HG03103 (cell line): ENCODE results near the gene FOXI2.

Experiments
- ATAC-seq: cut with Tn5 transposase; IDR thresholded peaks from one replicate; pipeline ENCODE4 v1.9.1; 2021; ENCODE audit warnings: low read depth; ENCODE audit not compliant: unreplicated experiment

FOXI2 gene

DNA sequence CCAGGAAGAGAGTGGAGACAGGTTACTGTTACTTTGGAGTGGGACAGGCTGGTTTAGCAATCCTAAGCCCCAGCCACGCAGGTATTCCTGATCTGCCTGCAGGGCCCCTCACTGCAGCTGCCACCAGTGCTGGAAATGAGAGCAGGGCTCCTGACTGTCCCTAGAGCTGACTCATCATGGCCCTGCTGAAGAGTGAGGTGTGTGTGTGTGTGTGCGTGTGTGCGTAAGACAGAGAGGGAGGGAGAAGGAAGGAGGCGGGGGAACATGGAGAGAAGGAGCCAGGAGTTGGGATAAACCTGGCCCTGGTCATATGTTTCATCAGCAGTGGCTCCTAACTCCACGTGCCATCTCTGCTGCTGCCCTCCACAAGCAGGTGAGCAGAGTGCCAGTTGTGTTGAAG lies 3.6 kb downstream of the FOXI2 start:
- no peak for ATAC-seq

DNA sequence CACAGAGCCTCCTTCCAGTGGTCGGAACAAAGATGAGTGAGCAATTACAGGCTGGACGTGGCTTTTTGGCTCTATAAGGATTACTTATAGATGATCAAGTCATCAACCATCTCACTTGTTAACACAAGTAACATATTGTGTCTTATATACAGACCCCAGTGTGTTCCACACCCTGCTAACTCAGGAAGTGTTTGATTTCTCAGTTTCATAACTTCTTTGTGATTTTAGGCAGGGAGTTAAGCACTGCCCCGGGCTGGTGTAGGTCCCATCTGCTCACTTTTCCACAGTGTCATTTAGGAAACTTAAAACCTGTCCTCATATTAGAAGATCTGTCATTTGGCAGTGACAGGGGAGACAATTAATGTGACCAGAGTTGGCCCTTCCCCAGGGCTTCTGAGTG lies 6.2 kb downstream of the FOXI2 start:
- no peak for ATAC-seq

DNA sequence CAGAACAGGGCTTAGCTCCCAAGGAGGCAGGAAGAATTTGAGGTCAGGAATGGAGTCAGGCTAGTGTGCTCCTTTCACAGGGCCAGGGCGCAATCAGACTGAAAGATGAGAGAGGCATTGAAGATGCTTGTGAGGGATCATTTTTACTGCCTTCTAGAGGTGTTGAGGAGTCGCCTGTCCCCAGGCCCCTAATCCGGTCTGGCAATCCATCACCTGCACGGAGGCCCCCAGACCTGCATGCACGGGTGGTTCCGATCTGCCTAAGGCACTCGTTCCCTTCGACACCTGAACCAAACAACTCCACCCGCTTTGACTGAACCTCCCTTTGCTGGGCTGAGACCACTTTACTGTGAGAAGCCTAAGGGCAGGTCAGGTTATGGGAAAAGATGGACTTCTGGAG lies 8.0 kb downstream of the FOXI2 start:
- no peak for ATAC-seq

DNA sequence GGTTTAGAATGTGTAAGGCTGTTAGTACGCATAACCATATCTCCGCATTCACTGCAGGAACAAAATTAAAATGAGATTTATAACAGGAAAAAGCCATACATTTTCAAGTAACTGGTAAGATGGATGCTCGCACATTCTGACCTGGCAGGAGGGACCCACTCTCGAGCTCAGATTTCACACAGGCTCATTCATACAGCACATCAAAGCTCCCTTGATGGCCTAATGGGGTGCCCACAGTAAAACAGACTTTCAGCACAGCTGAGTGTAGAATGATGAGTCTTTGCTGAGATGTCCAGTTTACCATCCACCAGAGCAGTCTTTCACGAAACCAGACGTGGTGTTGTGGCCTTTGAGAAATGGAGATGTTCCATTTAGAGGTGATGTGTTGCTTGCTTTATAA lies 8.9 kb downstream of the FOXI2 start:
- ATAC-seq: no peak

DNA sequence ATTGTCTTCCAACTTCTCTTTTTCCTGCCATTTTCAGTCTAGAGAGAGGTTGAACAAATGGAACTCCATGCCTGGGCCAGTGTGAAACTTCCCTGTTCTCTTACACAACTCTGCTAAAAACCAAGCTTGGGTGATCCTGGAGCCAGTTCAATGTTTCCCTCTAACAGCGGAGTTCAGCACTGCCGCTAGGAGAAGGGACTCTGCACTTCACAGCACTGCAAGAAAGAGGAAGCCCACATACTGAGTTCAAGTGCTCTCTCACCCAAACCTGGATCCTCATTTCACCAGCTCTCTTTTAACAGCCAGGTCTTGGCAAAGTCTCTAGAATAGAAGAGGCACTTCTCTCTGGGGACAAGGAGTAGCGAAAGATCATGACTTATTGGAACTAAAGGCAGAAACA lies 18.8 kb downstream of the FOXI2 start:
- no peak for ATAC-seq

DNA sequence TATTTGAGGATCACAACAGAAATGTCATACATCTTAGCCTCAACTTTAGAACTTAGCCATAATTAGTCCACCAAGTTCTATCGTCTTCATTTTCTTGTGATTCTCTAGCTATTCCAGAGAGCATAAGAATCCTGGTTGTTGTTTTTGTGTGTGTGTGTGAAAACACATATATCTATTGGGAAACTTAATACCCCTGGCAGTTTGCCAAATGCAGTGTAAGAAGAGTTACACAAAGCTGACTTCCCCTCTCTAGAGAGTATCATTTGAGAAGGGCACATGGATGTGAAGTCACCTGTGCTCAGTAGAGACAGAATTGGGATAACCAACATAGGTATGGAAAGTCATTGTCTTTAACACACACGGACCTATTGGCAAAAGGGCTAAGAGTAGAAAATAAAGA lies 19.3 kb downstream of the FOXI2 start:
- ATAC-seq: no peak

DNA sequence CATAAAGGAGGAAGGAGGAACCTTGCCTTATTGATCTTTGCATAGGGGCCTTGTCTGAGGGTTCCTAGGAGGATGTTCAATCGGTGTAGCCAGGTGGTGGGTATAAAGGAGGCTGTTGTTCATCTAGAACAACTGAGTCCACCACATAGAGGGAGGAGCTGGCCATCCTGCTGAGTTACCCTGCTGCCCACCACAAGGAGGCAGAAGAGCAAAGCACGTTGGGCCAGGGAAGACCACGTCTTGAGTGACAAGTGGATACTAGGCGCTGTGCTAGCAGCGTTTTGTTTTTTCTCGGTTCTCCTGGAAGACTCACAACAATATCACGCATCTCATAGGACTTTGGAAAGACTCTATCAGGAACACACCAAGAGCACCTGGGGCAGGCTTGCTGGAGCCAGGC lies 20.0 kb downstream of the FOXI2 start:
- no peak for ATAC-seq

DNA sequence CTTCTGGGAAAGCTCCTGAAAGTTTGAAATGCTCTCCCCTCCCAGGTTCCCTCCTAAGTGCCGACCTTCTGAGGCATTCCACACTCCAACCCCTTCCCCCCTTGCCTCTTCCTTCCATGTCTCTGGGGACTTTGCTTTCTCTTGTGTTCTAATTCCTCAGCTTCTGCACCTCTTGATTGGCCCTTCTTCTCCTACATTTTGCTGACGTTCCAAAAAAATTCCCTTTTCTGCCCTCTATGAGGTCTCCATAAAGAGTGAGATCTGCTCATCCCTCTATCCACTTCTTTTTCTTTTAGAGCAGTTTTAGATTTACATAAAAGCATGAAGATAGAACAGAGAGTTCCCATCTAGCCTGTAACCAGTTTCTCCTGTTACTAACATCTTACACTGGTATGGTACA lies 22.3 kb downstream of the FOXI2 start:
- no peak for ATAC-seq

DNA sequence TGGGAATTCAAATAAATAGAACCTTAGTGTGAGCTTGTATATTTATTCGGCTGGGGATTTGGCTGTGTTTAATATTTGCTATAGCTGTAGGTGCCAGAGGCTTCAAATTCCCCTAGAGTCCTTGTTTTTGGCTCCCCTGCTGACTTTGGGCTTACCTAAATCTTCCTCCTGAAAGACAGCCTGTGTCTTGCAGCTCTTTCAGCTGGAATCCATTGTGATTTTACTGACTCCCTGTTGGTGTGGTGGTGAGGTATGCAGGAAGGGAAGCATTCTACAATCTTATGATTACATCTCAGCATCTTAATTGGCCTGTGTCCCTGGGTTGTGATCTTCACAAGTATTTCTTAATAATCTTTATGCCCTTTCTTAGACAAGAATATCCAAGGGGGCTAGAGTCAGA lies 25.9 kb downstream of the FOXI2 start:
- ATAC-seq: no peak

DNA sequence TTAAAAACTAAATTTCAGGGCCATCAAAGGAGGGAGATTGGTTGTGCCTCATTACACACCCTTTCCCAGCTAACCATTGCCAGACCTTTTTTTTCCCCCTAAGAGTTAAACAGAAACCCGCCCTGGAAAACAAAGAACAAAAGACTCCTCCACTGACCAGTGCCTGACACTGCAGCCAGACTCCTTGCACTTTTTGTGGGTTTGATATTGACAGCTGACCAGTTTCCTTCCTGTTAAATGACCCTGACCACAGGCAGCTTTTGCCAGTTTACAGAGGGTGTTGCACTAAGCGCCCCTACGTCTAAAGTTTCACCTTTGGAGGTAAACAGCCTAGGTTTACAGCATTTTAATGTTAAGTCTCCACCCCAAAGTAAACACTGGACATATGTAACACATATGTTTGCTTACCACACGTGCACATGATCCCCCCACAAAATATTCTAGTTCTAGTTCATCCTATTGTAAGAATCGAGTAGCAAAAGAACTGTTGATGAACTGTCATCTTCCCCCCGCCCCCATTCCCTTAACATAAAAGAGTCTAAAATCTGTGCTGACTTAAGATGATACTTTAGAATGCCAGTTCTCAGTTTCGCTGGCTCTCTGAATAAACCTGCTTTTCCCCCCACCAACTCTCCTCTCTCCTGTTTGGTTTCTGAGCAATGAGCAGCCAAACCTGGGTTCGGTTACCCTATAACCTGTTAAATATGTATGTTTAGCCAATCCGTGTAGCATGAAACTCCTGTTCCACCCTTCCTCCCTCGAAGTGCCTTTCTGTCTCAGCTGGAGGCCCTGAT lies 38.0 kb downstream of the FOXI2 start:
- no peak for ATAC-seq

DNA sequence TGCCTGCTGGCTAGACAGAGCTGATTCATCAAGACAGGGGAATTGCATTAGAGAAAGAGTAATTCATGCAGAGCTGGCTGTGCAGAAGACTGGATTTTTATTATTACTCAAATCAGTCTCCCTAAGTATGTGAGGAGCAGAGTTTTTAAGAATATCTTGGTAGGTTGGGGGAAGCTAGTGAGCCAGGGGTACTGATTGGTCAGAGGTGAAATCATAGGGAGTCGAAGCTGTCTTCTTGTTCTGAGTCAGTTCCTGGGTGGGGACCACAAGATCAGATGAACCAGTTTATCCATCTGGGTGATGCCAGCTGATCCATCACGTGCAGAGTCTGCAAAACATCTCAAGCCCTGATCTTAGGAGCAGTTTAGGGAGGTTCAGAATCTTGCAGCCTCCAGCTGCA lies 39.8 kb downstream of the FOXI2 start:
- ATAC-seq: no peak

DNA sequence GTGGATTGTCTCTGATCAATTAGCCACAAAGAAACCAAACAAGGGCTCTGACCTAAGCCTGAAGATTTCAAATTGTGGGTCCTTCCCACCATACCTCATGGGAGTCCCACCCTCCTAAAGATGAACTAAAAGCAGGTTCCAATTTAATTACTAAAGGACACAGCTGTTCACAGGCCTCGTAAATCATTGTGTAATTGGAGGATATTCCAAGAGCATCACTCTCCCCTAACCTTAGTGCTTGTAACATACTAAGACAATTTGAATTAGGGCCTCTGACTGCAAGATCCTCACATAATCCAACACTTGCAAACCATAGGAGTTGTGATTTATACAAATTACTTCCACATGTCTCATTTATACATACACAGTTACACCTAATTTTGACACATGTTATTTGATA lies 44.4 kb downstream of the FOXI2 start:
- ATAC-seq: no peak

DNA sequence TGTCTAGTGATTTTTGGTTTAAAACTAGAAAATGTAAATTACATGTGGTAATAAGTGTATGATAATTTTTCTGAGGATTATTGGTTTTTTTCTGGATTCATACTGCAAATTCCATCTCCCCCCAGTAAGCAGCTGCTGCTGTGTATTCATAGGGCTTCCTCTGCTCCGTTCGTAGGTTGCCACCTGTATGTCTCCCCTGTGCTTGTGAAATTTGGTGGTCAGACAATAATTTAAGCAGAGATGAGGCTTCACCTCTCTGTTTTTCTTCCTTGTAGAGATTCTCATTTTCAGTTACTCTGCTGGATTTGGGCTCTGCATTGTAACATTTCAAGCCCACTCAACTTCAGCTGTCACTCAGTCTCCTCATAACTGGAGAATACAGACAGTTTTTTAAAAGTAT lies 50.9 kb downstream of the FOXI2 start:
- ATAC-seq: no peak

DNA sequence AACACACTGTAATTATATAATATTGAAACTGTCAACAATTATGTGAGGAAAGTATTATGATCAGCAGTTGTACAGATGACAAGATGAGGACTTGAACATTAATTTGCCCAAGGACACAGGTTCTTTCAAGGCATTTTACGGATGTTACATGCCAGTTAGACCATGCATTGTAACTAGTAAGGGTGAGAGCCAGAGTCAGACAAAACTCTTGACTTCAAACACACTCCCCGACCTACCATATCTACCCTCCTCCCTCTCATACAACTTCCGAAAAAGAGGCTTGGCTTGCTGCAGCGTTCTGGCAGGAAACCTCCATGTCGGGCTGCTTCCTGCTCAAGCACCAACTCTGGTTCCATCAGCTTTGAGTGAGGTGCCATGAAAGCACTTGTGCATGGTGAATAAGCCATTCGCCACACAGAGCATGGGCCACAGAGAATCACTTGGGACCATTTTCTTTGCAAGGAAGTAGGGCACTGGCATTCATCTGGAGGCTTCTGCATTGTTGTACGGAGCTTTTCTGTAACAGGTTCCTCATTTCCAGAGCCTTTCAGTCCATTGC lies 53.2 kb downstream of the FOXI2 start:
- ATAC-seq: no peak
